ENCODE data around the gene NRG3. TPM values are rescaled to one million over a fixed set of nuclear protein-coding genes. Genes with fewer than 3 reads are reported as not detected.

Gene NRG3
- total RNA-seq, 2 experiments from 2014 or later, result not detected

- CTCF ChIA-PET (ENCODE audit: unreplicated experiment), result no interaction called here
- H3K9me2 ChIP-seq (ENCODE audit: insufficient read depth, low read length), result no peaks in the 10 kb centered on the region
- POLR2A ChIA-PET, result interaction anchor here (0.6 kb wide), 1 partner anchor 541 kb away, joined by 3 read pairs; no protein-coding TSS in a partner anchor
- no peaks in the 10 kb centered on the region for H3K79me2 ChIP-seq (ENCODE audit: insufficient read depth, low read depth, low read length)
- DNase-seq (ENCODE audit: low spot score), result no peak
- H3K9me3 ChIP-seq (ENCODE audit: low read length), result no peaks in the 10 kb centered on the region
- no peak overlapping the region for H3K27ac ChIP-seq (ENCODE audit: low read depth, low read length, poor library complexity, severe bottlenecking)
- no TSS peak for BruUV-seq (replicated peaks)
- H3K4me3 ChIP-seq (ENCODE audit: low read depth, low read length, poor library complexity, severe bottlenecking), result no peak overlapping the region
- H3K4me2 ChIP-seq (ENCODE audit: low read length), result no peak overlapping the region
- H4K20me1 ChIP-seq (ENCODE audit: insufficient read depth, low read length), result no peaks in the 10 kb centered on the region
- intact Hi-C loops (cut with micrococcal nuclease; ENCODE audit: unreplicated experiment), result no loop called here
- no peaks in the 10 kb centered on the region for H3K4me1 ChIP-seq (ENCODE audit: insufficient read depth, low read length, poor library complexity, severe bottlenecking)
- no peak overlapping the region for H2AFZ ChIP-seq (ENCODE audit: low read length)
- no peak for TF ChIP-seq EZH2phosphoT487 (IDR thresholded peaks at IDR 0.05; ENCODE audit: borderline replicate concordance, low read depth, low read length)
- TF ChIP-seq, protein P1, sequence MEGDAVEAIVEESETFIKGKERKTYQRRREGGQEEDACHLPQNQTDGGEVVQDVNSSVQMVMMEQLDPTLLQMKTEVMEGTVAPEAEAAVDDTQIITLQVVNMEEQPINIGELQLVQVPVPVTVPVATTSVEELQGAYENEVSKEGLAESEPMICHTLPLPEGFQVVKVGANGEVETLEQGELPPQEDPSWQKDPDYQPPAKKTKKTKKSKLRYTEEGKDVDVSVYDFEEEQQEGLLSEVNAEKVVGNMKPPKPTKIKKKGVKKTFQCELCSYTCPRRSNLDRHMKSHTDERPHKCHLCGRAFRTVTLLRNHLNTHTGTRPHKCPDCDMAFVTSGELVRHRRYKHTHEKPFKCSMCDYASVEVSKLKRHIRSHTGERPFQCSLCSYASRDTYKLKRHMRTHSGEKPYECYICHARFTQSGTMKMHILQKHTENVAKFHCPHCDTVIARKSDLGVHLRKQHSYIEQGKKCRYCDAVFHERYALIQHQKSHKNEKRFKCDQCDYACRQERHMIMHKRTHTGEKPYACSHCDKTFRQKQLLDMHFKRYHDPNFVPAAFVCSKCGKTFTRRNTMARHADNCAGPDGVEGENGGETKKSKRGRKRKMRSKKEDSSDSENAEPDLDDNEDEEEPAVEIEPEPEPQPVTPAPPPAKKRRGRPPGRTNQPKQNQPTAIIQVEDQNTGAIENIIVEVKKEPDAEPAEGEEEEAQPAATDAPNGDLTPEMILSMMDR (conservative IDR thresholded peaks at IDR 0.05; ENCODE audit: low read length), result no peak
- no peaks in the 10 kb centered on the region for H3K36me3 ChIP-seq (ENCODE audit: insufficient read depth, low read length)
Observed at GRCh38 chr10:82908751-82909150, 1033.8 kb downstream of the NRG3 start.

DNA sequence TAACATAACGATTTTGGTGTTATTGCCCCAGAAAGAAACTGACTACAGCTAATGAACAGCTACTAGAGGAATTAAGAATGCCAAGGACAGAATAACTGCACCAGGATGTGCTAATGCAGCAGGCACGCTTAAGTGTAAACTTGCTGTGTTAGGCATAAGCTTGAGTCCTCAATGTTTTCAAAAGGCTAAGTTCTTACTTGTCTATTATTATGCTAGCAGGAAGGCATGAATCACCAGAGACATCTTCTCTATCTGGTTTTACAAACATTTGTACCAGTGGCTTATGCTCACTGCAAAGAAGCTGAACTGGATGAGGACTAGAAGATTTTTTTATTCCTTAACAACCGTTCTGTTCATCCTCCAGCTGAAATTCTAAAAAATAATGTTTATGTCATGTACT is 1035.3 kb downstream of the NRG3 start:
- no peak overlapping the region for H3K4me3 ChIP-seq (ENCODE audit: low read depth, low read length, poor library complexity, severe bottlenecking)
- H3K79me2 ChIP-seq (ENCODE audit: insufficient read depth, low read depth, low read length), result no peaks in the 10 kb centered on the region
- ChIA-PET CTCF (ENCODE audit: unreplicated experiment) (no interaction called here), POLR2A (no interaction called here)
- H3K36me3 ChIP-seq (ENCODE audit: insufficient read depth, low read length), result no peaks in the 10 kb centered on the region
- H3K4me2 ChIP-seq (ENCODE audit: low read length), result no peak overlapping the region
- H3K4me1 ChIP-seq (ENCODE audit: insufficient read depth, low read length, poor library complexity, severe bottlenecking), result no peaks in the 10 kb centered on the region
- no peak for DNase-seq (ENCODE audit: low spot score)
- H3K9me2 ChIP-seq (ENCODE audit: insufficient read depth, low read length), result no peaks in the 10 kb centered on the region
- no TSS peak for BruUV-seq (replicated peaks)
- no peak overlapping the region for H2AFZ ChIP-seq (ENCODE audit: low read length)
- no peak overlapping the region for H3K27ac ChIP-seq (ENCODE audit: low read depth, low read length, poor library complexity, severe bottlenecking)
- no peaks in the 10 kb centered on the region for H4K20me1 ChIP-seq (ENCODE audit: insufficient read depth, low read length)
- H3K9me3 ChIP-seq (ENCODE audit: low read length), result no peaks in the 10 kb centered on the region
- intact Hi-C loops (cut with micrococcal nuclease; ENCODE audit: unreplicated experiment), result no loop called here
- TF ChIP-seq EZH2phosphoT487 (IDR thresholded peaks at IDR 0.05; ENCODE audit: borderline replicate concordance, low read depth, low read length), result no peak
- TF ChIP-seq, protein P1 (conservative IDR thresholded peaks at IDR 0.05; ENCODE audit: low read length), result no peak

GRCh38 chr10:82914655-82915136 is 1039.7 kb downstream of the NRG3 start:
- no peak overlapping the region for H2AFZ ChIP-seq (ENCODE audit: low read length)
- no peak overlapping the region for H3K4me2 ChIP-seq (ENCODE audit: low read length)
- intact Hi-C loops (cut with micrococcal nuclease; ENCODE audit: unreplicated experiment), result no loop called here
- no peak overlapping the region for H3K4me3 ChIP-seq (ENCODE audit: low read depth, low read length, poor library complexity, severe bottlenecking)
- H4K20me1 ChIP-seq (ENCODE audit: insufficient read depth, low read length), result no peaks in the 10 kb centered on the region
- CTCF ChIA-PET (ENCODE audit: unreplicated experiment), result no interaction called here
- no peaks in the 10 kb centered on the region for H3K79me2 ChIP-seq (ENCODE audit: insufficient read depth, low read depth, low read length)
- no peaks in the 10 kb centered on the region for H3K36me3 ChIP-seq (ENCODE audit: insufficient read depth, low read length)
- no TSS peak for BruUV-seq (replicated peaks)
- POLR2A ChIA-PET, result interaction anchor here (0.5 to 0.7 kb wide), 2 partner anchors 10 to 11 kb away, joined by 3 to 4 read pairs; no protein-coding TSS in a partner anchor
- H3K9me2 ChIP-seq (ENCODE audit: insufficient read depth, low read length), result no peaks in the 10 kb centered on the region
- no peak overlapping the region for H3K27ac ChIP-seq (ENCODE audit: low read depth, low read length, poor library complexity, severe bottlenecking)
- TF ChIP-seq EZH2phosphoT487 (IDR thresholded peaks at IDR 0.05; ENCODE audit: borderline replicate concordance, low read depth, low read length), result no peak
- H3K4me1 ChIP-seq (ENCODE audit: insufficient read depth, low read length, poor library complexity, severe bottlenecking), result no peaks in the 10 kb centered on the region
- H3K9me3 ChIP-seq (ENCODE audit: low read length), result no peaks in the 10 kb centered on the region
- DNase-seq (ENCODE audit: low spot score), result no peak
